Erythroblast (primary cell): ENCODE data around the gene GJB2.

Experiments used
- GATA1 ChIP-seq: IDR thresholded peaks from 2 replicates; pipeline ENCODE4 v1.6.1; 2011; ENCODE audit warnings: low read depth, mild to moderate bottlenecking, control low read depth, low read length, moderate library complexity
- POLR2A ChIP-seq: IDR thresholded peaks from 2 replicates; pipeline ENCODE4 v1.6.1; 2011; ENCODE audit warnings: mild to moderate bottlenecking, low read length

DNA sequence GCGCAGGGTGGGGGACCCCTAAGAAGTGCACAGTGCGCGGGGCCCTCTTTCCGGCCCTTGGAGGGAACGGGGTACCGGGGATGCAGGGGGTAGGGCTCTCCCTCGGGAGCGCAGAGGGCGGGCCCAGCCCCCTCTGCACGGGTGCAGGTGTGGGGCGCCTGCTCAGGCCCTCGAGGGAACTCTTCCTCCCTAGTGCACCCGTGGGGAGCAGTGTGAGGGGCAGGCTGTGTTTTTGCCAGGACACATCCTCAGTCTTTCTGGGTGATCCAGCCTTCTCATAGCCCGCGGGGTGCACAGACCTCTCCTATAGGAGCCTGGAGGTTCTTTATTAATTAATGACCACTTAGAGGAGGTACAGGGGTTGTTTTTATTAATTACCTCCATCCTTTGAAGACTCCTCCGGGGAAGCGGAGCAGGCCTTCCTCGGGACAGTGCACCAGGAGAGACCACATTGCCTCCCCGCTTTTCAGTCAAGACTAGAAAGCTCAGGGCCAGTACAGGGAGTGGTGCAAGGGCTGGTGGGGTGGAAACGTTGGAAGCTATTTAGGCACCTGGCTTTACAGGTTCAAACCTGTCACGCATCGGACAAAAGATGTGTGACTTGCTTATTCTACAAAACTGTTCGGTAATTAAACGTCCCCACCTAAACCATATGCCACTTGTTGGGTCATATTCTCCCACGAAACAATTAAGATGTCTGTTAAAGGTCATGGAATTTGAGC, 40.0 kb upstream of the GJB2 start:
- TF ChIP-seq POLR2A (no peak), GATA1 (no peak)
